GM12878 (cell line): Measurements from ENCODE around the gene SFT2D1. TPM values are rescaled to one million over a fixed set of nuclear protein-coding genes. Genes with fewer than 3 reads are reported as not detected.

ENCODE experiments used
- ATAC-seq: fragments of 200-7000 bp; cut with Tn5 transposase; 3 replicates; pipeline ENCODE4 v1.9.1; 2020; ENCODE audit warnings: mild to moderate bottlenecking, moderate library complexity
- BruUV-seq: library from RNA; stranded (reverse); fragments of 400-500 nt; replicated peaks from 2 replicates; lab custom pipeline; 2021; lab: Mats Ljungman, UMichigan
- CTCF ChIA-PET: fragments of 300-600 bp; sonication (Branson Sonifier 250); formaldehyde crosslinking; extraction: SDS; loops from one replicate; lab custom pipeline; 2021; ENCODE audit warnings: inconsistent platforms; lab: Yijun Ruan, JAX
- POLR2A ChIA-PET: fragments of 350-600 bp; formaldehyde crosslinking; extraction: SDS; loops from one replicate; lab custom pipeline; 2021; ENCODE audit warnings: inconsistent platforms; lab: Charles Lee
- RAD21 ChIA-PET: fragments of 300-600 bp; sonication (Branson Sonifier 250); formaldehyde crosslinking; loops from one replicate; lab custom pipeline; 2023; ENCODE audit warnings: antibody characterized with exemption; ENCODE audit not compliant: unreplicated experiment; lab: Charles Lee
- SMC1A ChIA-PET: fragments of 300-600 bp; sonication (Branson Sonifier 250); formaldehyde crosslinking; loops from one replicate; lab custom pipeline; 2023; ENCODE audit not compliant: unreplicated experiment, uncharacterized antibody; lab: Charles Lee
- DNase-seq: peaks from one replicate; pipeline ENCODE4 v3.0.0-alpha.2; 2011; ENCODE audit warnings: low read depth, low spot score
- FAIRE-seq: peaks from 3 replicates; lab custom pipeline; 2011; peaks lifted over from hg19 to GRCh38; lab: Jason Lieb, UNC
- H2AFZ ChIP-seq: 2 replicates; pipeline ENCODE4 v1.6.0; 2011; ENCODE audit warnings: low read depth, low read length, control low read depth; ENCODE audit not compliant: control insufficient read depth
- H3K27ac ChIP-seq: 2 replicates; pipeline ENCODE4 v1.5.1; 2011; ENCODE audit warnings: control low read depth; ENCODE audit not compliant: control insufficient read depth, insufficient read depth
- H3K27me3 ChIP-seq, 2 experiments: replicated peaks in 1 of 2; 2 replicates each; pipeline versions ENCODE4 v1.6.0 to v1.6.1; 2011; ENCODE audit warnings: low read length in 1 of 2; ENCODE audit not compliant: control insufficient read depth in 2 of 2, insufficient read depth in 2 of 2
- H3K36me3 ChIP-seq, 2 experiments: 2 replicates each; pipeline ENCODE4 v1.5.1; 2011; ENCODE audit warnings: low read length in 1 of 2; ENCODE audit not compliant: control insufficient read depth in 2 of 2, insufficient read depth in 2 of 2
- H3K4me1 ChIP-seq: 2 replicates; pipeline ENCODE4 v1.6.1; 2011; ENCODE audit warnings: mild to moderate bottlenecking, low read length, moderate library complexity, mixed read lengths; ENCODE audit not compliant: control insufficient read depth, insufficient read depth
- H3K4me2 ChIP-seq: 2 replicates; pipeline ENCODE4 v1.6.0; 2011; ENCODE audit warnings: control low read depth; ENCODE audit not compliant: control insufficient read depth, insufficient read depth
- H3K4me3 ChIP-seq: fragments of 200-600 bp; sonication (generic); 2 replicates; pipeline ENCODE4 v1.5.1; 2016
- H3K79me2 ChIP-seq: 2 replicates; pipeline ENCODE4 v1.6.0; 2011; ENCODE audit warnings: low read length; ENCODE audit not compliant: control insufficient read depth, insufficient read depth
- H3K9ac ChIP-seq: 2 replicates; pipeline ENCODE4 v1.8.0; 2011; ENCODE audit warnings: low read length, control low read depth, mixed read lengths; ENCODE audit not compliant: control insufficient read depth, insufficient read depth
- H3K9me3 ChIP-seq: replicated peaks from 3 replicates; pipeline ENCODE4 v1.5.1; 2011; ENCODE audit warnings: mild to moderate bottlenecking, low read length; ENCODE audit not compliant: control insufficient read depth, insufficient read depth
- H4K20me1 ChIP-seq: 2 replicates; pipeline ENCODE4 v1.6.0; 2011; ENCODE audit not compliant: control insufficient read depth, insufficient read depth
- SIX5 ChIP-seq: IDR thresholded peaks from 2 replicates; pipeline ENCODE4 v1.6.1; 2011; ENCODE audit warnings: mild to moderate bottlenecking, low read depth, low read length, moderate library complexity; ENCODE audit not compliant: severe bottlenecking
- SUZ12 ChIP-seq: fragments of 200-600 bp; sonication (generic); IDR thresholded peaks from one replicate; pipeline ENCODE4 v1.6.1; 2018; ENCODE audit warnings: antibody characterized with exemption, mild to moderate bottlenecking; ENCODE audit not compliant: unreplicated experiment
- WGBS: methylation state at CpG from one replicate; pipeline ENCODE4 v1.1.6; 2016; ENCODE audit warnings: low lambda C conversion rate; ENCODE audit not compliant: insufficient replicate concordance, insufficient coverage; ENCODE audit errors: missing lambda C conversion rate; 5-methylcytosine and 5-hydroxymethylcytosine counted together
- in situ Hi-C: fragments of 300-500 bp; cut with MboI; formaldehyde crosslinking; loops from 9 replicates; pipeline ENCODE4 v1.14.3; 2018; ENCODE audit warnings: mixed read lengths
- intact Hi-C: fragments of 100-400 bp; cut with micrococcal nuclease; formaldehyde crosslinking; loops from one replicate; pipeline ENCODE4 v1.14.2; 2022; ENCODE audit not compliant: unreplicated experiment
- polyA plus RNA-seq, 11 experiments: library from polyadenylated mRNA; depleted of rRNA in 4 of 11; unstranded in 6 of 11; stranded (reverse) in 5 of 11; fragments of >200 nt; fragmentation: Nextera tagmentation in 4 of 11; fragmentation: Illumina TruSeq in 1 of 11; extraction: Ambion mirVana in 4 of 11; extraction: Trizol in 1 of 11; gene quantifications; 1 replicate in 1 of 11; 2 replicates in 10 of 11; pipeline versions ENCODE4 v1.2.1 to v1.2.3, GENCODE V29; 2011 to 2016; ENCODE audit warnings: inconsistent platforms in 2 of 11, missing spikeins in 2 of 11, low read depth in 1 of 11
- total RNA-seq, 4 experiments: library from RNA; depleted of rRNA in 3 of 4; stranded (reverse); fragments of >200 nt in 3 of 4; fragmentation: Illumina TruSeq in 1 of 4; extraction: Trizol in 1 of 4; gene quantifications; 2 replicates each; pipeline versions ENCODE4 v1.2.1 to v1.2.3, GENCODE V29; 2013 to 2021
- TF ChIP-seq, protein P1 (sequence below), 3 experiments: IDR thresholded peaks in 2 of 3; conservative IDR thresholded peaks in 1 of 3; 2 replicates each; pipeline ENCODE4 v1.5.1; 2011; ENCODE audit warnings: low read depth in 3 of 3, low read length in 3 of 3, mild to moderate bottlenecking in 3 of 3, control low read depth in 2 of 3, moderate library complexity in 2 of 3, inconsistent platforms in 1 of 3, mixed read lengths in 1 of 3; ENCODE audit not compliant: control insufficient read depth in 2 of 3, insufficient read depth in 1 of 3; ENCODE audit errors: extremely low read depth in 1 of 3

SFT2D1 gene
- total and polyA plus RNA-seq, 10 of the 15 experiments (the other 5 are each of a cell fraction or from before 2014, with no cell fraction given) = 69.5 to 281 (median 124) TPM

- CTCF ChIA-PET = interaction anchor here (1.1 to 7.2 kb wide), 4 partner anchors 14 to 73 kb away, joined by 3 to 51 read pairs (median 13); no protein-coding TSS in a partner anchor
Measured at GRCh38 chr6:166386111-166386510, 43.8 kb upstream of the SFT2D1 start.

More at GRCh38 chr6:166386111-166386510, 43.8 kb upstream of the SFT2D1 start:
- no peak overlapping the region for H2AFZ ChIP-seq
- TF ChIP-seq SIX5 (no peak), SUZ12 (no peak)
- TF ChIP-seq, protein P1, sequence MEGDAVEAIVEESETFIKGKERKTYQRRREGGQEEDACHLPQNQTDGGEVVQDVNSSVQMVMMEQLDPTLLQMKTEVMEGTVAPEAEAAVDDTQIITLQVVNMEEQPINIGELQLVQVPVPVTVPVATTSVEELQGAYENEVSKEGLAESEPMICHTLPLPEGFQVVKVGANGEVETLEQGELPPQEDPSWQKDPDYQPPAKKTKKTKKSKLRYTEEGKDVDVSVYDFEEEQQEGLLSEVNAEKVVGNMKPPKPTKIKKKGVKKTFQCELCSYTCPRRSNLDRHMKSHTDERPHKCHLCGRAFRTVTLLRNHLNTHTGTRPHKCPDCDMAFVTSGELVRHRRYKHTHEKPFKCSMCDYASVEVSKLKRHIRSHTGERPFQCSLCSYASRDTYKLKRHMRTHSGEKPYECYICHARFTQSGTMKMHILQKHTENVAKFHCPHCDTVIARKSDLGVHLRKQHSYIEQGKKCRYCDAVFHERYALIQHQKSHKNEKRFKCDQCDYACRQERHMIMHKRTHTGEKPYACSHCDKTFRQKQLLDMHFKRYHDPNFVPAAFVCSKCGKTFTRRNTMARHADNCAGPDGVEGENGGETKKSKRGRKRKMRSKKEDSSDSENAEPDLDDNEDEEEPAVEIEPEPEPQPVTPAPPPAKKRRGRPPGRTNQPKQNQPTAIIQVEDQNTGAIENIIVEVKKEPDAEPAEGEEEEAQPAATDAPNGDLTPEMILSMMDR (IDR thresholded peaks at IDR 0.05 in 2 of 3, conservative IDR thresholded peaks at IDR 0.05 in 1 of 3; ENCODE audit: control insufficient read depth in 2 of 3, extremely low read depth in 1 of 3, insufficient read depth in 1 of 3, low read depth in 3 of 3, low read length in 3 of 3) = no peak
- in situ Hi-C loops (loop anchor here (5.0 kb wide), 1 partner anchor 109 kb away; no protein-coding TSS in a partner anchor), intact Hi-C loops (no loop called here)
- H3K4me1 ChIP-seq = peaks cover 5% of the 10 kb centered on the region
- ChIA-PET POLR2A (no interaction called here), SMC1A (interaction anchor here (1.2 to 3.0 kb wide), 4 partner anchors 14 to 105 kb away, joined by 4 to 16 read pairs (median 5); no protein-coding TSS in a partner anchor), RAD21 (interaction anchor here (0.7 kb wide), 1 partner anchor 15 kb away, joined by 3 read pairs; no protein-coding TSS in a partner anchor)
- H3K27ac ChIP-seq = no peak overlapping the region
- H3K4me3 ChIP-seq = no peak overlapping the region
- peaks cover 18% of the 10 kb centered on the region for H3K79me2 ChIP-seq
- no peaks in the 10 kb centered on the region for H3K36me3 ChIP-seq
- no peaks in the 10 kb centered on the region for H3K9me3 ChIP-seq
- H4K20me1 ChIP-seq = no peaks in the 10 kb centered on the region
- FAIRE-seq = no peak
- H3K27me3 ChIP-seq = no peaks in the 10 kb centered on the region
- WGBS = 96% methylated on average over 9 of the region's 9 CpGs
- BruUV-seq = no TSS peak
- no peak for ATAC-seq
- DNase-seq = no peak
- H3K9ac ChIP-seq = no peak overlapping the region
- H3K4me2 ChIP-seq = no peak overlapping the region
